Measurements from ENCODE around the gene SMC6.

DNA sequence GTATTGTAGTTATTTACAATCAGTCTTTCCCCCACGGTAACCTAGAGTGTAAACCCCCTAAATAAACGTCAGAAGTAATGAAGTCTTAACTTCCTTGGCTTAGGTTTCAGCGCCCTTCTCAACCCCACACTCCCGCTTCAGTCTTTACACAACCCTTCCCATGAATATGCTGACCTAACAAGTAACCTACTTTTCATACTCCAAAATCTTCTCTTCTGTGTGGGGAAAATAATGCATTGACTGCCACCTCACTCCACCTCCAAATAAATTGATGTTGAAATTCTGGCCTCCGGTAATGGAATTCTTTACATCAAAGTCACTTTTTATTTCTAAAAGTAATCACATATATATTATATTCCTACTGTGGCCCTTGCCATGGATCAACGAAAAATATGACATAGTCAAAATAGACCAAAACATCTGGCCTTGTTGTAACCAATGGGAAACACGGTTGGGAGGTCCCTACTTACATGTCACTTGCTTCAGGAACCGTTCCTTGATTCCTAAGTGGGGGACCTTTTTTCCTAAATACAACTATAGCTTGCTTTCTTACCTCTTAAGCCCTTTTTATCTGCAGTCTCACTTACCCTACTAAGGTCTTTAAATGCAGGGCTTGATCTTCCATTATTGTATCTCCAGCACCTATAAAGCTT is 1.3 kb upstream of the SMC6 start:
- TF ChIP-seq, protein P1, sequence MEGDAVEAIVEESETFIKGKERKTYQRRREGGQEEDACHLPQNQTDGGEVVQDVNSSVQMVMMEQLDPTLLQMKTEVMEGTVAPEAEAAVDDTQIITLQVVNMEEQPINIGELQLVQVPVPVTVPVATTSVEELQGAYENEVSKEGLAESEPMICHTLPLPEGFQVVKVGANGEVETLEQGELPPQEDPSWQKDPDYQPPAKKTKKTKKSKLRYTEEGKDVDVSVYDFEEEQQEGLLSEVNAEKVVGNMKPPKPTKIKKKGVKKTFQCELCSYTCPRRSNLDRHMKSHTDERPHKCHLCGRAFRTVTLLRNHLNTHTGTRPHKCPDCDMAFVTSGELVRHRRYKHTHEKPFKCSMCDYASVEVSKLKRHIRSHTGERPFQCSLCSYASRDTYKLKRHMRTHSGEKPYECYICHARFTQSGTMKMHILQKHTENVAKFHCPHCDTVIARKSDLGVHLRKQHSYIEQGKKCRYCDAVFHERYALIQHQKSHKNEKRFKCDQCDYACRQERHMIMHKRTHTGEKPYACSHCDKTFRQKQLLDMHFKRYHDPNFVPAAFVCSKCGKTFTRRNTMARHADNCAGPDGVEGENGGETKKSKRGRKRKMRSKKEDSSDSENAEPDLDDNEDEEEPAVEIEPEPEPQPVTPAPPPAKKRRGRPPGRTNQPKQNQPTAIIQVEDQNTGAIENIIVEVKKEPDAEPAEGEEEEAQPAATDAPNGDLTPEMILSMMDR (IDR thresholded peaks at IDR 0.05) = no peak
- no peak for TF ChIP-seq EP300 (IDR thresholded peaks at IDR 0.05)
